WTC11 (cell line): ENCODE measurements around the gene CLK1. TPM values are rescaled to one million over a fixed set of nuclear protein-coding genes. Genes with fewer than 3 reads are reported as not detected.
A peak's percentile ranks its signal among the peaks of the same experiment; 100 is the strongest.

ENCODE experiments used
- EMX1 ChIP-seq: fragments of 250-450 bp; sonication (Bioruptor Pico); IDR thresholded peaks from 2 replicates; pipeline ENCODE4 v1.8.0; 2021; ENCODE audit warnings: mild to moderate bottlenecking
- GABPB1 ChIP-seq: sonication (generic); formaldehyde crosslinking; IDR thresholded peaks from 2 replicates; pipeline ENCODE4 v1.8.1; 2023; ENCODE audit warnings: mild to moderate bottlenecking, missing genetic modification reagents
- GTF2I ChIP-seq: fragments of 250-450 bp; sonication (Bioruptor Pico); conservative IDR thresholded peaks from 2 replicates; pipeline ENCODE4 v1.4.0; 2021; ENCODE audit warnings: mild to moderate bottlenecking
- SOX15 ChIP-seq: fragments of 250-450 bp; sonication (Bioruptor Pico); IDR thresholded peaks from 2 replicates; pipeline ENCODE4 v1.9.0; 2021; ENCODE audit warnings: mild to moderate bottlenecking
- TEAD1 ChIP-seq: sonication (generic); formaldehyde crosslinking; IDR thresholded peaks from 2 replicates; pipeline ENCODE4 v1.8.0; 2022; ENCODE audit warnings: mild to moderate bottlenecking, missing genetic modification reagents
- TP53 ChIP-seq: sonication (generic); formaldehyde crosslinking; IDR thresholded peaks from 2 replicates; pipeline ENCODE4 v1.8.1; 2023; ENCODE audit warnings: mild to moderate bottlenecking, missing genetic modification reagents
- ZNF219 ChIP-seq: sonication (generic); formaldehyde crosslinking; IDR thresholded peaks from 2 replicates; pipeline ENCODE4 v1.8.0; 2023; ENCODE audit warnings: missing genetic modification reagents, mild to moderate bottlenecking, borderline replicate concordance
- ZNF396 ChIP-seq: fragments of 250-450 bp; sonication (Bioruptor Pico); IDR thresholded peaks from 2 replicates; pipeline ENCODE4 v1.8.0; 2021; ENCODE audit warnings: mild to moderate bottlenecking, moderate library complexity, borderline replicate concordance
- ZNF416 ChIP-seq: fragments of 250-450 bp; sonication (Bioruptor Pico); IDR thresholded peaks from 2 replicates; pipeline ENCODE4 v1.9.0; 2021; ENCODE audit warnings: mild to moderate bottlenecking, inconsistent platforms
- total RNA-seq: library from RNA; stranded (reverse); gene quantifications from 3 replicates; pipeline ENCODE4 v1.2.3, GENCODE V29; 2021
- TF ChIP-seq, protein P1 (sequence below): sonication (generic); formaldehyde crosslinking; conservative IDR thresholded peaks from 2 replicates; pipeline ENCODE4 v1.8.1; 2023; ENCODE audit warnings: mild to moderate bottlenecking, low read depth, missing genetic modification reagents, moderate library complexity
- TF ChIP-seq, protein P2 (sequence below): fragments of 200-600 bp; IDR thresholded peaks from 2 replicates; pipeline ENCODE4 v1.8.0; 2022; ENCODE audit warnings: antibody characterized with exemption
- TF ChIP-seq, protein P3 (sequence below): sonication (generic); formaldehyde crosslinking; IDR thresholded peaks from 2 replicates; pipeline ENCODE4 v1.8.1; 2023; ENCODE audit warnings: mild to moderate bottlenecking, missing genetic modification reagents, moderate library complexity
- TF ChIP-seq, protein P4 (sequence below): fragments of 250-450 bp; sonication (Bioruptor Pico); IDR thresholded peaks from 2 replicates; pipeline ENCODE4 v2.1.2; 2022; ENCODE audit warnings: mild to moderate bottlenecking, moderate library complexity
- TF ChIP-seq, protein P5 (sequence below): fragments of 250-450 bp; sonication (Bioruptor Pico); conservative IDR thresholded peaks from 2 replicates; pipeline ENCODE4 v1.9.0; 2021; ENCODE audit warnings: mild to moderate bottlenecking
- TF ChIP-seq, protein P6 (sequence below): sonication (generic); formaldehyde crosslinking; IDR thresholded peaks from 2 replicates; pipeline ENCODE4 v1.8.1; 2022; ENCODE audit warnings: mild to moderate bottlenecking, missing genetic modification reagents, moderate library complexity, borderline replicate concordance
- TF ChIP-seq, protein P7 (sequence below): sonication (generic); formaldehyde crosslinking; conservative IDR thresholded peaks from 2 replicates; pipeline ENCODE4 v1.8.1; 2022; ENCODE audit warnings: mild to moderate bottlenecking, missing genetic modification reagents
- TF ChIP-seq, protein P8 (sequence below): sonication (generic); formaldehyde crosslinking; IDR thresholded peaks from 2 replicates; pipeline ENCODE4 v1.8.0; 2022; ENCODE audit warnings: mild to moderate bottlenecking, missing genetic modification reagents
- TF ChIP-seq, protein P9 (sequence below): fragments of 250-450 bp; sonication (Bioruptor Pico); IDR thresholded peaks from 2 replicates; pipeline ENCODE4 v1.9.0; 2021; ENCODE audit warnings: mild to moderate bottlenecking
- TF ChIP-seq, protein P10 (sequence below): fragments of 250-450 bp; sonication (Bioruptor Pico); IDR thresholded peaks from 2 replicates; pipeline ENCODE4 v1.9.0; 2021; ENCODE audit warnings: mild to moderate bottlenecking, borderline replicate concordance
- TF ChIP-seq, protein P11 (sequence below): sonication (generic); formaldehyde crosslinking; IDR thresholded peaks from 2 replicates; pipeline ENCODE4 v1.8.1; 2022; ENCODE audit warnings: mild to moderate bottlenecking, moderate library complexity, missing genetic modification reagents

The CLK1 gene
- total RNA-seq, 1 experiment from 2014 or later = 25.5 TPM

DNA sequence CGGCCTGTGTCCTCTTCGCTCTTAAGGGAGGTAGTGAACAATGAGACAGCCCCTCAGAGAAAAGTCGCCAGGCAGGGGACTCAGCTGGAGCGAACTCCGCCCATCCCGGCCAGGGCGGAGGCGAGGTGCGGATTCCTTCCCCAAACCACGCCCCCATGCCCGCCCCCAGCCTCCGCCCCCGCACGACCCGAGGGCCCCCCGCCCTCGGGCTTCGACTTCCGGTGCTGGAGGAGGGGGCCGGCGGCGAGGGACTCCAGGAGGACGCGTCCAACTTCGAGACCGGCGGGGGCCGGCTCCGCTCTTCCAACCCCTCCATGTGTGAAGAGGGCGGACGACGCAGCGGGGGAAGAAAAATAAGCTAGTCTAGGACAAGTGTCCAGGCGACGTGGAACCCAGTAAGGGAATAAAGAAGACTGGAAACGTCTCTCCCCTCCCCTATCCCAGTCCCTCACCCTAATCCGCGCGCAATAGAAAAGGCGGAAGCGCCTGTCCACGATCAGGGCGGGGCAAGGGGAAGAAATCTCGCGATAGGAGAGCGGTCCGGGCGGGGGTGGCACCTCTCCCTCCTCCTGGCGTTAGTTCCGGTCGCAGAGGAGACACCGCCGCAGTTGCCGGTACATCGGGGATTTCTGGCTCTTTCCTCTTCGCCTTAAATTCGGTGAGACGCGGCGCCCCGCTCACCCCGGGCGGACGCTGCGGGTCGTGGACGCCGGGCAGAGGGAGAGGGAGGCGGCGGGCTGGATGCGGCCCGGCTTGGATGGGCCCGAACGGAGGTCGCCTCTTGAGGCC lies 52.9 kb downstream of the CLK1 start, which contains the start of gene BZW1 (continued):
- TF ChIP-seq ZNF416 (CRISPR knock-in tag) (no peak), TEAD1 (CRISPR knock-in tag) (peak; percentile 64), SOX15 (CRISPR knock-in tag) (no peak), GTF2I (CRISPR knock-in tag) (no peak), GABPB1 (CRISPR knock-in tag) (peak; percentile 59), ZNF396 (CRISPR knock-in tag) (no peak), ZNF219 (CRISPR knock-in tag) (no peak), EMX1 (CRISPR knock-in tag) (no peak), TP53 (CRISPR knock-in tag) (peak; percentile 71; the same call in 1 of the 2 replicates)
- TF ChIP-seq, protein P1, sequence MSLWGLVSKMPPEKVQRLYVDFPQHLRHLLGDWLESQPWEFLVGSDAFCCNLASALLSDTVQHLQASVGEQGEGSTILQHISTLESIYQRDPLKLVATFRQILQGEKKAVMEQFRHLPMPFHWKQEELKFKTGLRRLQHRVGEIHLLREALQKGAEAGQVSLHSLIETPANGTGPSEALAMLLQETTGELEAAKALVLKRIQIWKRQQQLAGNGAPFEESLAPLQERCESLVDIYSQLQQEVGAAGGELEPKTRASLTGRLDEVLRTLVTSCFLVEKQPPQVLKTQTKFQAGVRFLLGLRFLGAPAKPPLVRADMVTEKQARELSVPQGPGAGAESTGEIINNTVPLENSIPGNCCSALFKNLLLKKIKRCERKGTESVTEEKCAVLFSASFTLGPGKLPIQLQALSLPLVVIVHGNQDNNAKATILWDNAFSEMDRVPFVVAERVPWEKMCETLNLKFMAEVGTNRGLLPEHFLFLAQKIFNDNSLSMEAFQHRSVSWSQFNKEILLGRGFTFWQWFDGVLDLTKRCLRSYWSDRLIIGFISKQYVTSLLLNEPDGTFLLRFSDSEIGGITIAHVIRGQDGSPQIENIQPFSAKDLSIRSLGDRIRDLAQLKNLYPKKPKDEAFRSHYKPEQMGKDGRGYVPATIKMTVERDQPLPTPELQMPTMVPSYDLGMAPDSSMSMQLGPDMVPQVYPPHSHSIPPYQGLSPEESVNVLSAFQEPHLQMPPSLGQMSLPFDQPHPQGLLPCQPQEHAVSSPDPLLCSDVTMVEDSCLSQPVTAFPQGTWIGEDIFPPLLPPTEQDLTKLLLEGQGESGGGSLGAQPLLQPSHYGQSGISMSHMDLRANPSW (CRISPR knock-in tag) = no peak
- TF ChIP-seq, protein P2, sequence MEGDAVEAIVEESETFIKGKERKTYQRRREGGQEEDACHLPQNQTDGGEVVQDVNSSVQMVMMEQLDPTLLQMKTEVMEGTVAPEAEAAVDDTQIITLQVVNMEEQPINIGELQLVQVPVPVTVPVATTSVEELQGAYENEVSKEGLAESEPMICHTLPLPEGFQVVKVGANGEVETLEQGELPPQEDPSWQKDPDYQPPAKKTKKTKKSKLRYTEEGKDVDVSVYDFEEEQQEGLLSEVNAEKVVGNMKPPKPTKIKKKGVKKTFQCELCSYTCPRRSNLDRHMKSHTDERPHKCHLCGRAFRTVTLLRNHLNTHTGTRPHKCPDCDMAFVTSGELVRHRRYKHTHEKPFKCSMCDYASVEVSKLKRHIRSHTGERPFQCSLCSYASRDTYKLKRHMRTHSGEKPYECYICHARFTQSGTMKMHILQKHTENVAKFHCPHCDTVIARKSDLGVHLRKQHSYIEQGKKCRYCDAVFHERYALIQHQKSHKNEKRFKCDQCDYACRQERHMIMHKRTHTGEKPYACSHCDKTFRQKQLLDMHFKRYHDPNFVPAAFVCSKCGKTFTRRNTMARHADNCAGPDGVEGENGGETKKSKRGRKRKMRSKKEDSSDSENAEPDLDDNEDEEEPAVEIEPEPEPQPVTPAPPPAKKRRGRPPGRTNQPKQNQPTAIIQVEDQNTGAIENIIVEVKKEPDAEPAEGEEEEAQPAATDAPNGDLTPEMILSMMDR = no peak
- TF ChIP-seq, protein P3, sequence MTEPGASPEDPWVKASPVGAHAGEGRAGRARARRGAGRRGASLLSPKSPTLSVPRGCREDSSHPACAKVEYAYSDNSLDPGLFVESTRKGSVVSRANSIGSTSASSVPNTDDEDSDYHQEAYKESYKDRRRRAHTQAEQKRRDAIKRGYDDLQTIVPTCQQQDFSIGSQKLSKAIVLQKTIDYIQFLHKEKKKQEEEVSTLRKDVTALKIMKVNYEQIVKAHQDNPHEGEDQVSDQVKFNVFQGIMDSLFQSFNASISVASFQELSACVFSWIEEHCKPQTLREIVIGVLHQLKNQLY (CRISPR knock-in tag) = no peak
- TF ChIP-seq, protein P4, sequence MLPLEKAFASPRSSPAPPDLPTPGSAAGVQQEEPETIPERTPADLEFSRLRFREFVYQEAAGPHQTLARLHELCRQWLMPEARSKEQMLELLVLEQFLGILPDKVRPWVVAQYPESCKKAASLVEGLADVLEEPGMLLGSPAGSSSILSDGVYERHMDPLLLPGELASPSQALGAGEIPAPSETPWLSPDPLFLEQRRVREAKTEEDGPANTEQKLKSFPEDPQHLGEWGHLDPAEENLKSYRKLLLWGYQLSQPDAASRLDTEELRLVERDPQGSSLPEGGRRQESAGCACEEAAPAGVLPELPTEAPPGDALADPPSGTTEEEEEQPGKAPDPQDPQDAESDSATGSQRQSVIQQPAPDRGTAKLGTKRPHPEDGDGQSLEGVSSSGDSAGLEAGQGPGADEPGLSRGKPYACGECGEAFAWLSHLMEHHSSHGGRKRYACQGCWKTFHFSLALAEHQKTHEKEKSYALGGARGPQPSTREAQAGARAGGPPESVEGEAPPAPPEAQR = no peak
- TF ChIP-seq, protein P5, sequence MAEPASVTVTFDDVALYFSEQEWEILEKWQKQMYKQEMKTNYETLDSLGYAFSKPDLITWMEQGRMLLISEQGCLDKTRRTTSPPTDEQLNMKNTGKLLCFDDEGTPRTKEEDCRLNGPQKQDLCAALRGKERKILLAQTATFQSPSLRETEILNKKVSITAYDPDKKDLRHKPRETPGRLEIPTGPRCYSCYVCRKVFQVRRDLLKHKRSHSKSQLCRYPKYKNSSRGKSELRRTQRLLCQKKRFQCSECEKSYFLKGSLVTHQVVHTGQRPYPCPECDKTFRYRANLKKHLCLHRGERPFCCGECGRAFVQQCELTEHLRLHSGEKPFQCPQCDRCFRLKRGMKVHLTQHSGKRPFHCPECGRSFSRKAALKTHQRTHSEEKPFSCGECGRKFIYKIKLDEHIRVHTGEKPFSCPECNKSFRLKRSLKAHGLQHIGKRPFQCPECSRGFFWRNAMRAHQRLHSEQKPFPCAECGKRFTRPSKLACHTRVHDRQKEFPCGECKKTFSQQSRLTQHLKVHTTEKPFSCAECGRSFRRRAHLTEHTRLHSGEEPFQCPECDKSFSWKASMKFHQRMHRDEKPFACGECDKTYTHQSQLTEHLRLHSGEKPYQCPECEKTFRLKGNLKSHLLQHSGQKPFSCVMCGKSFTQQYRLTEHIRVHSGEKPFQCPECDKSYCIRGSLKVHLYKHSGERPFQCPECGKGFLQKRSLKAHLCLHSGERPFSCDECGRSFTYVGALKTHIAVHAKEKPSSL = no peak
- TF ChIP-seq, protein P6, sequence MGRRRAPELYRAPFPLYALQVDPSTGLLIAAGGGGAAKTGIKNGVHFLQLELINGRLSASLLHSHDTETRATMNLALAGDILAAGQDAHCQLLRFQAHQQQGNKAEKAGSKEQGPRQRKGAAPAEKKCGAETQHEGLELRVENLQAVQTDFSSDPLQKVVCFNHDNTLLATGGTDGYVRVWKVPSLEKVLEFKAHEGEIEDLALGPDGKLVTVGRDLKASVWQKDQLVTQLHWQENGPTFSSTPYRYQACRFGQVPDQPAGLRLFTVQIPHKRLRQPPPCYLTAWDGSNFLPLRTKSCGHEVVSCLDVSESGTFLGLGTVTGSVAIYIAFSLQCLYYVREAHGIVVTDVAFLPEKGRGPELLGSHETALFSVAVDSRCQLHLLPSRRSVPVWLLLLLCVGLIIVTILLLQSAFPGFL = no peak
- TF ChIP-seq, protein P7, sequence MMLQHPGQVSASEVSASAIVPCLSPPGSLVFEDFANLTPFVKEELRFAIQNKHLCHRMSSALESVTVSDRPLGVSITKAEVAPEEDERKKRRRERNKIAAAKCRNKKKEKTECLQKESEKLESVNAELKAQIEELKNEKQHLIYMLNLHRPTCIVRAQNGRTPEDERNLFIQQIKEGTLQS (CRISPR knock-in tag) = no peak
- TF ChIP-seq, protein P8, sequence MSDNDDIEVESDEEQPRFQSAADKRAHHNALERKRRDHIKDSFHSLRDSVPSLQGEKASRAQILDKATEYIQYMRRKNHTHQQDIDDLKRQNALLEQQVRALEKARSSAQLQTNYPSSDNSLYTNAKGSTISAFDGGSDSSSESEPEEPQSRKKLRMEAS (CRISPR knock-in tag) = peak; percentile 63
- TF ChIP-seq, protein P9, sequence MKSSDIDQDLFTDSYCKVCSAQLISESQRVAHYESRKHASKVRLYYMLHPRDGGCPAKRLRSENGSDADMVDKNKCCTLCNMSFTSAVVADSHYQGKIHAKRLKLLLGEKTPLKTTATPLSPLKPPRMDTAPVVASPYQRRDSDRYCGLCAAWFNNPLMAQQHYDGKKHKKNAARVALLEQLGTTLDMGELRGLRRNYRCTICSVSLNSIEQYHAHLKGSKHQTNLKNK (CRISPR knock-in tag) = no peak
- TF ChIP-seq, protein P10, sequence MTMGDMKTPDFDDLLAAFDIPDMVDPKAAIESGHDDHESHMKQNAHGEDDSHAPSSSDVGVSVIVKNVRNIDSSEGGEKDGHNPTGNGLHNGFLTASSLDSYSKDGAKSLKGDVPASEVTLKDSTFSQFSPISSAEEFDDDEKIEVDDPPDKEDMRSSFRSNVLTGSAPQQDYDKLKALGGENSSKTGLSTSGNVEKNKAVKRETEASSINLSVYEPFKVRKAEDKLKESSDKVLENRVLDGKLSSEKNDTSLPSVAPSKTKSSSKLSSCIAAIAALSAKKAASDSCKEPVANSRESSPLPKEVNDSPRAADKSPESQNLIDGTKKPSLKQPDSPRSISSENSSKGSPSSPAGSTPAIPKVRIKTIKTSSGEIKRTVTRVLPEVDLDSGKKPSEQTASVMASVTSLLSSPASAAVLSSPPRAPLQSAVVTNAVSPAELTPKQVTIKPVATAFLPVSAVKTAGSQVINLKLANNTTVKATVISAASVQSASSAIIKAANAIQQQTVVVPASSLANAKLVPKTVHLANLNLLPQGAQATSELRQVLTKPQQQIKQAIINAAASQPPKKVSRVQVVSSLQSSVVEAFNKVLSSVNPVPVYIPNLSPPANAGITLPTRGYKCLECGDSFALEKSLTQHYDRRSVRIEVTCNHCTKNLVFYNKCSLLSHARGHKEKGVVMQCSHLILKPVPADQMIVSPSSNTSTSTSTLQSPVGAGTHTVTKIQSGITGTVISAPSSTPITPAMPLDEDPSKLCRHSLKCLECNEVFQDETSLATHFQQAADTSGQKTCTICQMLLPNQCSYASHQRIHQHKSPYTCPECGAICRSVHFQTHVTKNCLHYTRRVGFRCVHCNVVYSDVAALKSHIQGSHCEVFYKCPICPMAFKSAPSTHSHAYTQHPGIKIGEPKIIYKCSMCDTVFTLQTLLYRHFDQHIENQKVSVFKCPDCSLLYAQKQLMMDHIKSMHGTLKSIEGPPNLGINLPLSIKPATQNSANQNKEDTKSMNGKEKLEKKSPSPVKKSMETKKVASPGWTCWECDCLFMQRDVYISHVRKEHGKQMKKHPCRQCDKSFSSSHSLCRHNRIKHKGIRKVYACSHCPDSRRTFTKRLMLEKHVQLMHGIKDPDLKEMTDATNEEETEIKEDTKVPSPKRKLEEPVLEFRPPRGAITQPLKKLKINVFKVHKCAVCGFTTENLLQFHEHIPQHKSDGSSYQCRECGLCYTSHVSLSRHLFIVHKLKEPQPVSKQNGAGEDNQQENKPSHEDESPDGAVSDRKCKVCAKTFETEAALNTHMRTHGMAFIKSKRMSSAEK (CRISPR knock-in tag) = no peak
- TF ChIP-seq, protein P11, sequence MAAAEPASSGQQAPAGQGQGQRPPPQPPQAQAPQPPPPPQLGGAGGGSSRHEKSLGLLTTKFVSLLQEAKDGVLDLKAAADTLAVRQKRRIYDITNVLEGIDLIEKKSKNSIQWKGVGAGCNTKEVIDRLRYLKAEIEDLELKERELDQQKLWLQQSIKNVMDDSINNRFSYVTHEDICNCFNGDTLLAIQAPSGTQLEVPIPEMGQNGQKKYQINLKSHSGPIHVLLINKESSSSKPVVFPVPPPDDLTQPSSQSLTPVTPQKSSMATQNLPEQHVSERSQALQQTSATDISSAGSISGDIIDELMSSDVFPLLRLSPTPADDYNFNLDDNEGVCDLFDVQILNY (CRISPR knock-in tag) = no peak
- TF ChIP-seq, all 79 proteins: peak for 18
